GM23338 (cell line): ENCODE results near the gene ARFGEF2. TPM values are rescaled to one million over a fixed set of nuclear protein-coding genes. Genes with fewer than 3 reads are reported as not detected.

Experiments used
- ATAC-seq: fragments of 200-7000 bp; cut with Tn5 transposase; 3 replicates; pipeline ENCODE4 v1.9.1; 2020
- DNase-seq: peaks from one replicate; pipeline ENCODE4 v3.0.0-alpha.2; 2015; ENCODE audit warnings: low spot score
- H2AFZ ChIP-seq: fragments of 200-600 bp; sonication (generic); 2 replicates; pipeline ENCODE4 v1.8.0; 2016; ENCODE audit warnings: antibody characterized with exemption, mild to moderate bottlenecking, moderate library complexity
- H3F3A ChIP-seq: fragments of 200-600 bp; sonication (generic); replicated peaks from 2 replicates; pipeline ENCODE4 v1.8.0; 2017; ENCODE audit warnings: antibody characterized with exemption, mixed run types, low read depth
- H3K27ac ChIP-seq: fragments of 200-600 bp; sonication (generic); 2 replicates; pipeline ENCODE4 v1.6.1; 2016; ENCODE audit warnings: low read depth
- H3K27me3 ChIP-seq: fragments of 200-600 bp; sonication (generic); 2 replicates; pipeline ENCODE4 v1.8.0; 2016; ENCODE audit warnings: mild to moderate bottlenecking, mixed run types, moderate library complexity; ENCODE audit not compliant: insufficient read depth
- H3K36me3 ChIP-seq: fragments of 200-600 bp; sonication (generic); 2 replicates; pipeline ENCODE4 v1.8.0; 2016; ENCODE audit warnings: mild to moderate bottlenecking; ENCODE audit not compliant: insufficient read depth
- H3K4me1 ChIP-seq: fragments of 200-600 bp; sonication (generic); 2 replicates; pipeline ENCODE4 v1.8.0; 2016; ENCODE audit warnings: mild to moderate bottlenecking, moderate library complexity; ENCODE audit not compliant: insufficient read depth
- H3K4me2 ChIP-seq: fragments of 200-600 bp; sonication (generic); 2 replicates; pipeline ENCODE4 v1.7.1; 2017; ENCODE audit warnings: mixed run types
- H3K4me3 ChIP-seq: fragments of 200-600 bp; sonication (generic); 2 replicates; pipeline ENCODE4 v1.6.1; 2016; ENCODE audit warnings: mixed run types
- H3K79me2 ChIP-seq: fragments of 200-600 bp; sonication (generic); replicated peaks from 2 replicates; pipeline ENCODE4 v1.8.0; 2017; ENCODE audit warnings: mild to moderate bottlenecking; ENCODE audit not compliant: insufficient read depth
- H3K9me2 ChIP-seq: fragments of 200-600 bp; sonication (generic); 2 replicates; pipeline ENCODE4 v1.8.0; 2017; ENCODE audit not compliant: insufficient read depth
- H4K20me1 ChIP-seq: fragments of 200-600 bp; sonication (generic); replicated peaks from 2 replicates; pipeline ENCODE4 v1.8.0; 2017; ENCODE audit warnings: mild to moderate bottlenecking; ENCODE audit not compliant: insufficient read depth
- H3K27ac Mint-ChIP-seq: 2 replicates; pipeline ENCODE4 v1.8.0; 2020; ENCODE audit warnings: inconsistent platforms, mild to moderate bottlenecking, moderate library complexity, mixed read lengths
- H3K27me3 Mint-ChIP-seq: 3 replicates; pipeline ENCODE4 v1.8.0; 2022; ENCODE audit warnings: low read depth, mild to moderate bottlenecking, moderate library complexity, mixed read lengths, inconsistent platforms; ENCODE audit not compliant: insufficient read depth, poor library complexity
- H3K36me3 Mint-ChIP-seq: 3 replicates; pipeline ENCODE4 v1.8.0; 2021; ENCODE audit warnings: low read depth, mild to moderate bottlenecking, inconsistent platforms, moderate library complexity, mixed read lengths
- H3K4me1 Mint-ChIP-seq: 3 replicates; pipeline ENCODE4 v1.8.0; 2020; ENCODE audit warnings: mild to moderate bottlenecking, inconsistent platforms, mixed read lengths
- H3K4me3 Mint-ChIP-seq: 3 replicates; pipeline ENCODE4 v1.8.0; 2021; ENCODE audit warnings: moderate library complexity, mild to moderate bottlenecking, inconsistent platforms, mixed read lengths
- H3K9me3 Mint-ChIP-seq: 3 replicates; pipeline ENCODE4 v1.8.0; 2020; ENCODE audit warnings: moderate library complexity, mild to moderate bottlenecking, inconsistent platforms, mixed read lengths
- CREB1 ChIP-seq: fragments of 250-450 bp; sonication (Bioruptor Pico); IDR thresholded peaks from 2 replicates; pipeline ENCODE4 v1.5.0; 2020; ENCODE audit warnings: low read depth, mild to moderate bottlenecking, moderate library complexity
- CTCF ChIP-seq, 2 experiments: fragments of 200-600 bp in 1 of 2; sonication (generic) in 1 of 2; conservative IDR thresholded peaks; 2 replicates each; pipeline versions ENCODE4 v1.5.1 to v1.6.1; 2016 to 2017; ENCODE audit warnings: antibody characterized with exemption in 2 of 2, low read depth in 2 of 2, mild to moderate bottlenecking in 2 of 2, moderate library complexity in 1 of 2
- EZH2 ChIP-seq: fragments of 200-600 bp; sonication (generic); IDR thresholded peaks from one replicate; pipeline ENCODE4 v1.8.0; 2017; ENCODE audit warnings: antibody characterized with exemption, mild to moderate bottlenecking, low read depth; ENCODE audit not compliant: unreplicated experiment
- EZH2phosphoT487 ChIP-seq: fragments of 200-600 bp; sonication (generic); IDR thresholded peaks from one replicate; pipeline ENCODE4 v1.8.1; 2018; ENCODE audit warnings: antibody characterized with exemption; ENCODE audit not compliant: unreplicated experiment
- NANOG ChIP-seq: IDR thresholded peaks from 2 replicates; pipeline ENCODE4 v1.6.1; 2016; ENCODE audit warnings: antibody characterized with exemption, borderline replicate concordance
- POLR2AphosphoS5 ChIP-seq: IDR thresholded peaks from 2 replicates; pipeline ENCODE4 v1.6.1; 2016; ENCODE audit warnings: antibody characterized with exemption, low read depth
- REST ChIP-seq: IDR thresholded peaks from one replicate; pipeline ENCODE4 v1.6.1; 2018; ENCODE audit warnings: antibody characterized with exemption; ENCODE audit not compliant: unreplicated experiment
- STAT1 ChIP-seq: IDR thresholded peaks from one replicate; pipeline ENCODE4 v1.6.1; 2016; ENCODE audit warnings: antibody characterized with exemption; ENCODE audit not compliant: unreplicated experiment
- ZNF114 ChIP-seq: fragments of 250-450 bp; sonication (Bioruptor Pico); IDR thresholded peaks from 2 replicates; pipeline ENCODE4 v1.5.0; 2020; ENCODE audit warnings: mild to moderate bottlenecking, moderate library complexity
- ZNF331 ChIP-seq: fragments of 250-450 bp; sonication (Bioruptor Pico); IDR thresholded peaks from 2 replicates; pipeline ENCODE4 v1.5.0; 2020; ENCODE audit warnings: low read depth, mild to moderate bottlenecking, moderate library complexity
- polyA plus RNA-seq: library from polyadenylated mRNA; unstranded; fragments of >200 nt; fragmentation: Nextera tagmentation; extraction: Ambion mirVana; gene quantifications from 2 replicates; pipeline ENCODE4 v1.2.1, GENCODE V29; 2016
- total RNA-seq: library from RNA; depleted of rRNA; stranded (reverse); fragments of >200 nt; shearing (Covaris generic); gene quantifications from 2 replicates; pipeline ENCODE4 v1.2.3, GENCODE V29; 2014
- TF ChIP-seq, protein P1 (sequence below): IDR thresholded peaks from 2 replicates; pipeline ENCODE4 v1.6.1; 2016; ENCODE audit warnings: antibody characterized with exemption

ARFGEF2 gene
- total and polyA plus RNA-seq, 2 experiments from 2014 or later, result 7.2 to 25.5 TPM

GRCh38 chr20:48951646-48952045, 30.1 kb downstream of the ARFGEF2 start:
- no peak overlapping the region for H3K4me3 ChIP-seq
- no peaks in the 10 kb centered on the region for H3K9me2 ChIP-seq
- H3K36me3 Mint-ChIP-seq, result peaks cover 34% of the 10 kb centered on the region
- H3K27ac Mint-ChIP-seq, result no peak overlapping the region
- no peak for TF ChIP-seq CTCF (conservative IDR thresholded peaks at IDR 0.05; ENCODE audit: low read depth in 2 of 2)
- no peak for TF ChIP-seq POLR2AphosphoS5
- TF ChIP-seq EZH2phosphoT487, result no peak
- TF ChIP-seq EZH2, result no peak
- no peak for TF ChIP-seq STAT1
- no peak overlapping the region for H3K27ac ChIP-seq
- peaks cover 4% of the 10 kb centered on the region; the same call in 2 of the 3 replicates for H3K4me1 Mint-ChIP-seq
- no peak overlapping the region for H2AFZ ChIP-seq
- no peak overlapping the region for H3K4me2 ChIP-seq
- no peaks in the 10 kb centered on the region for H3K27me3 ChIP-seq
- no peak for ATAC-seq
- H3K4me1 ChIP-seq, result no peaks in the 10 kb centered on the region
- H3F3A ChIP-seq, result no peaks in the 10 kb centered on the region
- H4K20me1 ChIP-seq, result peaks cover 15% of the 10 kb centered on the region
- no peak overlapping the region for H3K4me3 Mint-ChIP-seq
- H3K9me3 Mint-ChIP-seq, result no peaks in the 10 kb centered on the region
- peaks cover 9% of the 10 kb centered on the region for H3K36me3 ChIP-seq
- peaks cover 4% of the 10 kb centered on the region; the same call in 1 of the 2 replicates for H3K79me2 ChIP-seq
- DNase-seq, result no peak
- no peaks in the 10 kb centered on the region for H3K27me3 Mint-ChIP-seq

GRCh38 chr20:48952656-48953055, 31.1 kb downstream of the ARFGEF2 start:
- no peak overlapping the region for H3K27ac ChIP-seq
- no peaks in the 10 kb centered on the region for H3K27me3 Mint-ChIP-seq
- DNase-seq, result no peak
- no peaks in the 10 kb centered on the region for H3K4me1 ChIP-seq
- H3K9me2 ChIP-seq, result no peaks in the 10 kb centered on the region
- H4K20me1 ChIP-seq, result peaks cover 15% of the 10 kb centered on the region; the same call in 1 of the 2 replicates
- H3K79me2 ChIP-seq, result 0 out of 2 replicates have a peak, but pooled peaks cover 4% of the 10 kb centered on the region
- H3K36me3 ChIP-seq, result peaks cover 9% of the 10 kb centered on the region
- H3K4me3 Mint-ChIP-seq, result no peak overlapping the region
- peaks cover 38% of the 10 kb centered on the region for H3K36me3 Mint-ChIP-seq
- H3K4me1 Mint-ChIP-seq, result peaks cover 4% of the 10 kb centered on the region; the same call in 2 of the 3 replicates
- H3K4me3 ChIP-seq, result no peak overlapping the region
- no peaks in the 10 kb centered on the region for H3K27me3 ChIP-seq
- no peaks in the 10 kb centered on the region for H3K9me3 Mint-ChIP-seq
- H3F3A ChIP-seq, result no peaks in the 10 kb centered on the region
- no peak overlapping the region for H3K4me2 ChIP-seq
- ATAC-seq, result no peak
- H3K27ac Mint-ChIP-seq, result no peak overlapping the region
- H2AFZ ChIP-seq, result no peak overlapping the region
- TF ChIP-seq ZNF331 (CRISPR knock-in tag), result no peak
- no peak for TF ChIP-seq NANOG
- TF ChIP-seq EZH2phosphoT487, result no peak
- no peak for TF ChIP-seq CREB1 (CRISPR knock-in tag)
- TF ChIP-seq REST, result no peak
- TF ChIP-seq ZNF114 (CRISPR knock-in tag), result no peak
- TF ChIP-seq, protein P1, sequence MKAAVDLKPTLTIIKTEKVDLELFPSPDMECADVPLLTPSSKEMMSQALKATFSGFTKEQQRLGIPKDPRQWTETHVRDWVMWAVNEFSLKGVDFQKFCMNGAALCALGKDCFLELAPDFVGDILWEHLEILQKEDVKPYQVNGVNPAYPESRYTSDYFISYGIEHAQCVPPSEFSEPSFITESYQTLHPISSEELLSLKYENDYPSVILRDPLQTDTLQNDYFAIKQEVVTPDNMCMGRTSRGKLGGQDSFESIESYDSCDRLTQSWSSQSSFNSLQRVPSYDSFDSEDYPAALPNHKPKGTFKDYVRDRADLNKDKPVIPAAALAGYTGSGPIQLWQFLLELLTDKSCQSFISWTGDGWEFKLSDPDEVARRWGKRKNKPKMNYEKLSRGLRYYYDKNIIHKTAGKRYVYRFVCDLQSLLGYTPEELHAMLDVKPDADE, result no peak
- no peak for TF ChIP-seq POLR2AphosphoS5
